Panc1 (cell line): Measurements from ENCODE around the gene ALDH1A3.

ENCODE experiments used
- POLR2AphosphoS5 ChIP-seq: IDR thresholded peaks from 2 replicates; pipeline ENCODE4 v1.6.1; 2012; ENCODE audit warnings: mild to moderate bottlenecking, low read depth, low read length, moderate library complexity
- SIN3A ChIP-seq: IDR thresholded peaks from 2 replicates; pipeline ENCODE4 v1.6.1; 2012; ENCODE audit warnings: low read depth, mild to moderate bottlenecking, low read length, moderate library complexity, borderline replicate concordance; ENCODE audit not compliant: insufficient read depth
- TCF7L2 ChIP-seq: IDR thresholded peaks from 2 replicates; pipeline ENCODE4 v1.6.1; 2011; ENCODE audit warnings: mild to moderate bottlenecking, low read depth, low read length, inconsistent platforms
- TF ChIP-seq, protein P1 (sequence below), 2 experiments: IDR thresholded peaks; 2 replicates each; pipeline ENCODE4 v1.6.1; 2011 to 2012; ENCODE audit warnings: low read depth in 2 of 2, control low read depth in 1 of 2, low read length in 1 of 2, mild to moderate bottlenecking in 1 of 2, moderate library complexity in 1 of 2; ENCODE audit not compliant: insufficient read depth in 1 of 2
- TF ChIP-seq, protein P2 (sequence below): fragments of 450-650 bp; IDR thresholded peaks from 2 replicates; pipeline ENCODE4 v1.5.1; 2017; ENCODE audit warnings: mild to moderate bottlenecking

DNA sequence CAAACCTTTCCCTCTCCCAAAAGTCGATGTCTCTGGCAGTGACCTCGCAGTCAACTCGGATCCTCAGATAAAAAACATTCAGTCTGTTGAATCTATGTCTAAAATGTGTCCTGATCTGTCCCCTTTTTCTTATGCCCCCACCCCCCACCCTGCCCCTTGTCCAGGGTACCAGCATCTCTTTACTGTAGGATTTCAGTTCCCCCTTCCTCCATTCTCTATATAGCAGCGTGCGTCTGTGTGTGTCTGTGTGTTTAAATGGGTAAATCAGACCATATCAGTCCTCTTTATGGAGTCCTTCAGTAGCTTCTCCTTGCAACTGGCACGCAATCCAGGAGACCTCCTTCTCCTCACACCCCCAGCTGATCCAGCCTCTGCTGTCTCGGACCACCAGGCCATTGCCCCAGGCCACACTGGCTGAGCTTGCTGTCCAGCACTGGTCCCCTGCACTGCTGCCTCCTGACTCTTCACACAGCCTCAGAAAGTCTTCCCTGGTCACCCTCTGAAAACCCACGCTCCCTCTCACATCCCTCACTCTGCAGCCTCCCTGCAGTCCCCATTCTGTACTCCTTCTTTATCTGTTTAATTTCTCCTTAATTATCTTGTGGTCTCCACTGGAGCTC lies 41.0 kb downstream of the ALDH1A3 start:
- TF ChIP-seq, protein P1, sequence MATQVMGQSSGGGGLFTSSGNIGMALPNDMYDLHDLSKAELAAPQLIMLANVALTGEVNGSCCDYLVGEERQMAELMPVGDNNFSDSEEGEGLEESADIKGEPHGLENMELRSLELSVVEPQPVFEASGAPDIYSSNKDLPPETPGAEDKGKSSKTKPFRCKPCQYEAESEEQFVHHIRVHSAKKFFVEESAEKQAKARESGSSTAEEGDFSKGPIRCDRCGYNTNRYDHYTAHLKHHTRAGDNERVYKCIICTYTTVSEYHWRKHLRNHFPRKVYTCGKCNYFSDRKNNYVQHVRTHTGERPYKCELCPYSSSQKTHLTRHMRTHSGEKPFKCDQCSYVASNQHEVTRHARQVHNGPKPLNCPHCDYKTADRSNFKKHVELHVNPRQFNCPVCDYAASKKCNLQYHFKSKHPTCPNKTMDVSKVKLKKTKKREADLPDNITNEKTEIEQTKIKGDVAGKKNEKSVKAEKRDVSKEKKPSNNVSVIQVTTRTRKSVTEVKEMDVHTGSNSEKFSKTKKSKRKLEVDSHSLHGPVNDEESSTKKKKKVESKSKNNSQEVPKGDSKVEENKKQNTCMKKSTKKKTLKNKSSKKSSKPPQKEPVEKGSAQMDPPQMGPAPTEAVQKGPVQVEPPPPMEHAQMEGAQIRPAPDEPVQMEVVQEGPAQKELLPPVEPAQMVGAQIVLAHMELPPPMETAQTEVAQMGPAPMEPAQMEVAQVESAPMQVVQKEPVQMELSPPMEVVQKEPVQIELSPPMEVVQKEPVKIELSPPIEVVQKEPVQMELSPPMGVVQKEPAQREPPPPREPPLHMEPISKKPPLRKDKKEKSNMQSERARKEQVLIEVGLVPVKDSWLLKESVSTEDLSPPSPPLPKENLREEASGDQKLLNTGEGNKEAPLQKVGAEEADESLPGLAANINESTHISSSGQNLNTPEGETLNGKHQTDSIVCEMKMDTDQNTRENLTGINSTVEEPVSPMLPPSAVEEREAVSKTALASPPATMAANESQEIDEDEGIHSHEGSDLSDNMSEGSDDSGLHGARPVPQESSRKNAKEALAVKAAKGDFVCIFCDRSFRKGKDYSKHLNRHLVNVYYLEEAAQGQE (IDR thresholded peaks at IDR 0.05; ENCODE audit: insufficient read depth in 1 of 2, low read depth in 2 of 2, low read length in 1 of 2) = no peak; a peak in 1 of 4 replicates
- TF ChIP-seq, protein P2, sequence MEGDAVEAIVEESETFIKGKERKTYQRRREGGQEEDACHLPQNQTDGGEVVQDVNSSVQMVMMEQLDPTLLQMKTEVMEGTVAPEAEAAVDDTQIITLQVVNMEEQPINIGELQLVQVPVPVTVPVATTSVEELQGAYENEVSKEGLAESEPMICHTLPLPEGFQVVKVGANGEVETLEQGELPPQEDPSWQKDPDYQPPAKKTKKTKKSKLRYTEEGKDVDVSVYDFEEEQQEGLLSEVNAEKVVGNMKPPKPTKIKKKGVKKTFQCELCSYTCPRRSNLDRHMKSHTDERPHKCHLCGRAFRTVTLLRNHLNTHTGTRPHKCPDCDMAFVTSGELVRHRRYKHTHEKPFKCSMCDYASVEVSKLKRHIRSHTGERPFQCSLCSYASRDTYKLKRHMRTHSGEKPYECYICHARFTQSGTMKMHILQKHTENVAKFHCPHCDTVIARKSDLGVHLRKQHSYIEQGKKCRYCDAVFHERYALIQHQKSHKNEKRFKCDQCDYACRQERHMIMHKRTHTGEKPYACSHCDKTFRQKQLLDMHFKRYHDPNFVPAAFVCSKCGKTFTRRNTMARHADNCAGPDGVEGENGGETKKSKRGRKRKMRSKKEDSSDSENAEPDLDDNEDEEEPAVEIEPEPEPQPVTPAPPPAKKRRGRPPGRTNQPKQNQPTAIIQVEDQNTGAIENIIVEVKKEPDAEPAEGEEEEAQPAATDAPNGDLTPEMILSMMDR = no peak
- TF ChIP-seq SIN3A (no peak), POLR2AphosphoS5 (no peak), TCF7L2 (no peak)
